ENCODE data around the gene CTNND2.

The CTNND2 gene

GRCh38 chr5:11522796-11523195 is 381.4 kb downstream of the CTNND2 start:
- DNase-seq (ENCODE audit: low spot score), result no peak

GRCh38 chr5:11520241-11520930 is 383.9 kb downstream of the CTNND2 start:
- DNase-seq (ENCODE audit: low spot score), result no peak

- DNase-seq (ENCODE audit: low spot score), result no peak
These were observed 385.0 kb downstream of the CTNND2 start for GRCh38 chr5:11519236-11519635.

- no peak for DNase-seq (ENCODE audit: low spot score)
These were observed 385.6 kb downstream of the CTNND2 start for GRCh38 chr5:11518676-11519075.

- no peak for DNase-seq (ENCODE audit: low spot score)
These were observed 389.4 kb downstream of the CTNND2 start for GRCh38 chr5:11514705-11515432.

- no peak for DNase-seq (ENCODE audit: low spot score)
These were observed 392.4 kb downstream of the CTNND2 start for GRCh38 chr5:11511878-11512277.

GRCh38 chr5:11510889-11511288 is 393.4 kb downstream of the CTNND2 start:
- DNase-seq (ENCODE audit: low spot score), result no peak

GRCh38 chr5:11509793-11510192 is 394.5 kb downstream of the CTNND2 start:
- DNase-seq (ENCODE audit: low spot score), result no peak

GRCh38 chr5:11507156-11507910 is 396.9 kb downstream of the CTNND2 start:
- DNase-seq (ENCODE audit: low spot score), result no peak

- no peak for DNase-seq (ENCODE audit: low spot score)
These were observed 399.4 kb downstream of the CTNND2 start for GRCh38 chr5:11504886-11505193.

GRCh38 chr5:11504065-11504885 is 400.0 kb downstream of the CTNND2 start:
- no peak for DNase-seq (ENCODE audit: low spot score)

GRCh38 chr5:11502783-11503182 is 401.5 kb downstream of the CTNND2 start:
- no peak for DNase-seq (ENCODE audit: low spot score)

GRCh38 chr5:11497651-11498050 is 406.6 kb downstream of the CTNND2 start:
- DNase-seq (ENCODE audit: low spot score), result no peak

- no peak for DNase-seq (ENCODE audit: low spot score)
These were observed 408.0 kb downstream of the CTNND2 start for GRCh38 chr5:11496137-11496719.

- DNase-seq (ENCODE audit: low spot score), result no peak
These were observed 409.9 kb downstream of the CTNND2 start for GRCh38 chr5:11494340-11494739.

GRCh38 chr5:11491404-11492075 is 412.7 kb downstream of the CTNND2 start:
- DNase-seq (ENCODE audit: low spot score), result no peak

GRCh38 chr5:11483630-11484029 is 420.6 kb downstream of the CTNND2 start:
- no peak for DNase-seq (ENCODE audit: low spot score)

- no peak for DNase-seq (ENCODE audit: low spot score)
These were observed 422.2 kb downstream of the CTNND2 start for GRCh38 chr5:11482011-11482410.

- no peak for DNase-seq (ENCODE audit: low spot score)
These were observed 426.5 kb downstream of the CTNND2 start for GRCh38 chr5:11477786-11478185.

GRCh38 chr5:11476866-11477265 is 427.4 kb downstream of the CTNND2 start:
- DNase-seq (ENCODE audit: low spot score), result no peak

GRCh38 chr5:11468334-11469039 is 435.8 kb downstream of the CTNND2 start:
- no peak for DNase-seq (ENCODE audit: low spot score)
